MCF 10A (cell line): ENCODE data around the gene HSPB6. TPM values are rescaled to one million over a fixed set of nuclear protein-coding genes. Genes with fewer than 3 reads are reported as not detected.

Experiments used
- BruUV-seq: library from RNA; stranded (reverse); fragments of 400-500 nt; replicated peaks from 2 replicates; lab custom pipeline; 2021; lab: Mats Ljungman, UMichigan
- CTCF ChIA-PET: fragments of 300-600 bp; sonication (Branson Sonifier 250); formaldehyde crosslinking; extraction: SDS; loops from one replicate; lab custom pipeline; 2021; ENCODE audit warnings: antibody characterized with exemption, inconsistent platforms; lab: Yijun Ruan, JAX
- POLR2A ChIA-PET: fragments of 300-600, 350-650 bp; sonication (Branson Sonifier 250); formaldehyde crosslinking; extraction: SDS; loops from one replicate; lab custom pipeline; 2020; ENCODE audit warnings: antibody characterized with exemption, inconsistent platforms; lab: Yijun Ruan, JAX
- DNase-seq: peaks from one replicate; pipeline ENCODE4 v3.0.0-alpha.2; 2018; ENCODE audit not compliant: unreplicated experiment
- H3K27ac Mint-ChIP-seq: one replicate; pipeline ENCODE4 v1.8.0; 2022; ENCODE audit warnings: mild to moderate bottlenecking, low read depth, mixed read lengths; ENCODE audit not compliant: unreplicated experiment
- H3K27me3 Mint-ChIP-seq: one replicate; pipeline ENCODE4 v1.8.0; 2022; ENCODE audit warnings: mixed read lengths; ENCODE audit not compliant: insufficient read depth, unreplicated experiment
- H3K36me3 Mint-ChIP-seq: one replicate; pipeline ENCODE4 v1.8.0; 2022; ENCODE audit warnings: mild to moderate bottlenecking, moderate library complexity, mixed read lengths; ENCODE audit not compliant: insufficient read depth, unreplicated experiment
- H3K4me1 Mint-ChIP-seq: one replicate; pipeline ENCODE4 v1.8.0; 2022; ENCODE audit warnings: mixed read lengths; ENCODE audit not compliant: insufficient read depth, unreplicated experiment
- H3K4me3 Mint-ChIP-seq: one replicate; pipeline ENCODE4 v1.8.0; 2022; ENCODE audit warnings: mild to moderate bottlenecking, moderate library complexity, mixed read lengths; ENCODE audit not compliant: unreplicated experiment
- H3K9me3 Mint-ChIP-seq: one replicate; pipeline ENCODE4 v1.8.0; 2022; ENCODE audit warnings: mixed read lengths; ENCODE audit not compliant: unreplicated experiment
- intact Hi-C: fragments of 100-400 bp; cut with micrococcal nuclease; formaldehyde crosslinking; loops from 2 replicates; pipeline ENCODE4 v1.14.1; 2022
- total RNA-seq: library from RNA; stranded (reverse); gene quantifications from 2 replicates; pipeline ENCODE4 v1.2.3, GENCODE V29; 2022
- TF ChIP-seq, protein P1 (sequence below): fragments of 200-600 bp; IDR thresholded peaks from one replicate; pipeline ENCODE4 v1.8.0; 2022; ENCODE audit warnings: antibody characterized with exemption, mild to moderate bottlenecking; ENCODE audit not compliant: unreplicated experiment

The HSPB6 gene
- total RNA-seq, 1 experiment from 2014 or later = 0.21 TPM

DNA sequence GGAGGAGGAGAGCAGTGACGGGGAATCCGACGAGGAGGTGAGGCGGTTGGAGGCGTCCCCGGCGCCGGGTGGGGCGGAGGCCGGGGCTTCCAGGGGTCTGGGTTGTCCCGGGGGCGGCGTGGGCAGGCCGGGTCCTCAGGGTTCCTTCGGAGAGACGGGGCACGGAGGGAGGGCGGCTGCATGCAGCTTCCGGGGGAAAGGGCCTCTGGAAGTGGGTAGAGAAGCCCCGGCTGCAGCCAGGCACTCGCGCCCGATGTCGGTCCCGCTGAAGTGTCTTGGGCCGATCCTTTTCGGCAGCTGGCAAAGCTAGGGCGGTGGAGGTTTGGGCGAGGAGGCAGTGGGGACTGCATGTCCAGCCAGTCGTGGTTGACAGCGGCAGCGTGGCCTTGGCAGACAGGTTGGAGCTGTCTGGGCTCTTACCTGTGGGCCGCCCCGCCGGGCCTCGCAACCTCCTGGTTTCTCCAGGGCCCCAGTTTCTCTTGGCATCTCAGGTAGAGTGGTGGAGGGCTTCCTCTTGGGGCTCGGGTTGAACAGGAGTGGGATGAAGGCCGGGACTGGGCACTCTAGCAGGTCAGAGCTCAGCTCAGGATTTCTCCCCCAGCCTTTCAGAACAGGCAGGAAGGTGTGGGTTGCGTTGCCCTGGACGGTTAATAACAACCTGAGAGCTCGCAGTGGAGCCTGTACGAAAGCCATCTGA is 38.3 kb downstream of the HSPB6 start:
- intact Hi-C loops = no loop called here
- BruUV-seq = TSS peak; percentile 27
- H3K27ac Mint-ChIP-seq = peak overlapping the region; percentile 82
- H3K9me3 Mint-ChIP-seq = no peaks in the 10 kb centered on the region
- H3K36me3 Mint-ChIP-seq = peaks cover 36% of the 10 kb centered on the region
- peaks cover 20% of the 10 kb centered on the region for H3K4me1 Mint-ChIP-seq
- ChIA-PET POLR2A (interaction anchor here (0.5 to 1.8 kb wide), 10 partner anchors 12 to 1132 kb away, joined by 3 to 9 read pairs (median 4); partner anchors contain the start of genes COX6B1, LIN37, PSENEN and U2AF1L4), CTCF (interaction anchor here (0.9 to 1.3 kb wide), 3 partner anchors 24 to 26 kb away, joined by 3 to 7 read pairs (median 5); partner anchors contain the start of genes PSENEN and U2AF1L4)
- peak; percentile 24 for DNase-seq
- H3K4me3 Mint-ChIP-seq = peak overlapping the region; percentile 80
- TF ChIP-seq, protein P1, sequence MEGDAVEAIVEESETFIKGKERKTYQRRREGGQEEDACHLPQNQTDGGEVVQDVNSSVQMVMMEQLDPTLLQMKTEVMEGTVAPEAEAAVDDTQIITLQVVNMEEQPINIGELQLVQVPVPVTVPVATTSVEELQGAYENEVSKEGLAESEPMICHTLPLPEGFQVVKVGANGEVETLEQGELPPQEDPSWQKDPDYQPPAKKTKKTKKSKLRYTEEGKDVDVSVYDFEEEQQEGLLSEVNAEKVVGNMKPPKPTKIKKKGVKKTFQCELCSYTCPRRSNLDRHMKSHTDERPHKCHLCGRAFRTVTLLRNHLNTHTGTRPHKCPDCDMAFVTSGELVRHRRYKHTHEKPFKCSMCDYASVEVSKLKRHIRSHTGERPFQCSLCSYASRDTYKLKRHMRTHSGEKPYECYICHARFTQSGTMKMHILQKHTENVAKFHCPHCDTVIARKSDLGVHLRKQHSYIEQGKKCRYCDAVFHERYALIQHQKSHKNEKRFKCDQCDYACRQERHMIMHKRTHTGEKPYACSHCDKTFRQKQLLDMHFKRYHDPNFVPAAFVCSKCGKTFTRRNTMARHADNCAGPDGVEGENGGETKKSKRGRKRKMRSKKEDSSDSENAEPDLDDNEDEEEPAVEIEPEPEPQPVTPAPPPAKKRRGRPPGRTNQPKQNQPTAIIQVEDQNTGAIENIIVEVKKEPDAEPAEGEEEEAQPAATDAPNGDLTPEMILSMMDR = no peak
- H3K27me3 Mint-ChIP-seq = no peaks in the 10 kb centered on the region

GRCh38 chr19:35717665-35718344 is 39.0 kb downstream of the HSPB6 start, which contains the start of gene KMT2B:
TSS of gene KMT2B (plus strand) at chr19:35718003. CDS start at chr19:35718019, 16 bp downstream.
- ChIA-PET CTCF (interaction anchor here (0.6 to 1.3 kb wide), 2 partner anchors 25 to 159 kb away, joined by 3 to 5 read pairs; no protein-coding TSS in a partner anchor), POLR2A (interaction anchor here (0.9 to 1.4 kb wide), 7 partner anchors 13 to 1132 kb away, joined by 3 to 8 read pairs (median 4); partner anchors contain the start of genes COX6B1, LIN37, PSENEN and U2AF1L4)
- TF ChIP-seq, protein P1 = no peak
- H3K9me3 Mint-ChIP-seq = no peaks in the 10 kb centered on the region
- H3K4me3 Mint-ChIP-seq = peak within 1 kb of the TSS; percentile 88
- peak within 1 kb of the TSS; percentile 97 for H3K27ac Mint-ChIP-seq
- peaks cover 30% of the 10 kb centered on the region for H3K36me3 Mint-ChIP-seq
- no peaks in the 10 kb centered on the region for H3K27me3 Mint-ChIP-seq
- peaks cover 20% of the 10 kb centered on the region for H3K4me1 Mint-ChIP-seq
- no peak for DNase-seq
- BruUV-seq = no TSS peak
- intact Hi-C loops = loop anchor here (1.0 kb wide), 4 partner anchors 25 to 208 kb away; partner anchors contain the start of genes PSENEN and U2AF1L4

DNA sequence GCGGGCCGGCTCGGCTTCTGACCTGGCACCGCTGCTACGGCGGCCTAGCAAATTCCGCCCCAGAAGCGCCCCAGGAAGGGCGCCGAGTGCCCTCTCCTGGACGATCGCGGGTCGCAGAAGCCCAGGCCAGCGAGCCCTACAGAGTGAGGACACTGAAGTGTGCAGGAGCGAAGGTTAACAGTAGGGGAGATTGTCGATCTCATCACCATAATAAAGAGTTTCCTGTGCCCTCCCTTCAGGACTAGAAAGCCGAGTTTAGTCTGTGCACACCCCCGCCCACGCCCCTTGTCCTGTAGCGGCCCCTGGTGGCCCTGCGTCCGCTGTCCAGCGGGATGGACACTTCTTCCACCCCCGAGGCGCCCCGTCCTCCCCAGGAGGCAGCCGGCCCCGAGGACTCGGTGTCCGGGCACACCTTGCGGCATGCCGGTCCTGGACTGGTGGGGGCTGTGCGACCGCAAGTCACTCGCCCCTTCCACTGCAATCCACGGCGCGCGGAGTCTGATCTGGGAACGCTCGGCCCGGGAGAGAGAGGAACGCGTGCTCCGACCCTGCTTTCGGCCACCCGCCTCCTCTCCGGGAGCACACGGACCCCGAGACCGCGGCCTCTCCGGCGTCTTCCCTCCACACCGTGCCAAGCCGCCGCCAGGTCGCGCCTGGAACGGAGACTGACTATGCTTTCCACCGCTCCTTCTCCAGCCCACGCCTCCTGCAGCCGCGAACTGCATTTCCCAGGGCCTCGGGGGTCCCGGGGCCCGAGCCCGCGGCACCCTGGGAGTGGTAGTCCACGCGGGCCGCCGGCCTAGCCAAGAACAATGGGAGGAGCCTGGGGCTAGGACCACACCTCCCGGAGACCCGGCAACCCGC is 39.8 kb downstream of the HSPB6 start:
- Mint-ChIP-seq H3K4me3 (peak overlapping the region; percentile 88), H3K9me3 (no peaks in the 10 kb centered on the region), H3K27ac (peak overlapping the region; percentile 97), H3K36me3 (peaks cover 22% of the 10 kb centered on the region), H3K27me3 (no peaks in the 10 kb centered on the region), H3K4me1 (peaks cover 20% of the 10 kb centered on the region)
- no TSS peak for BruUV-seq
- POLR2A ChIA-PET = no interaction called here
- CTCF ChIA-PET = interaction anchor here (0.6 kb wide), 1 partner anchor 159 kb away, joined by 3 read pairs; no protein-coding TSS in a partner anchor
- peak; percentile 97 for DNase-seq
- TF ChIP-seq, protein P1 = peak; percentile 86
- intact Hi-C loops = loop anchor here (1.0 kb wide), 4 partner anchors 24 to 207 kb away; partner anchors contain the start of genes PSENEN and U2AF1L4
